Adrenal gland (tissue), 5 donors: ENCODE data around the gene BCL7A.

ENCODE experiments used
- POLR2A ChIP-seq, 2 donors: fragments of 450-650 bp; IDR thresholded peaks; one replicate each; pipeline ENCODE4 v1.6.1; 2017; ENCODE audit warnings: antibody characterized with exemption in 2 of 2, mild to moderate bottlenecking in 2 of 2, moderate library complexity in 1 of 2
- TF ChIP-seq, protein P1 (sequence below), 6 experiments: fragments of 450-650 bp in 4 of 6; fragments of 200-600 bp in 2 of 6; sonication (generic) in 1 of 6; IDR thresholded peaks; 1 replicate in 5 of 6; 2 replicates in 1 of 6; pipeline versions ENCODE4 v1.5.1 to v1.8.0; 2016 to 2021; ENCODE audit warnings: antibody characterized with exemption in 6 of 6, mild to moderate bottlenecking in 2 of 6, moderate library complexity in 1 of 6
- donor health status: DM: no; HTN: no; CAD: no.

DNA sequence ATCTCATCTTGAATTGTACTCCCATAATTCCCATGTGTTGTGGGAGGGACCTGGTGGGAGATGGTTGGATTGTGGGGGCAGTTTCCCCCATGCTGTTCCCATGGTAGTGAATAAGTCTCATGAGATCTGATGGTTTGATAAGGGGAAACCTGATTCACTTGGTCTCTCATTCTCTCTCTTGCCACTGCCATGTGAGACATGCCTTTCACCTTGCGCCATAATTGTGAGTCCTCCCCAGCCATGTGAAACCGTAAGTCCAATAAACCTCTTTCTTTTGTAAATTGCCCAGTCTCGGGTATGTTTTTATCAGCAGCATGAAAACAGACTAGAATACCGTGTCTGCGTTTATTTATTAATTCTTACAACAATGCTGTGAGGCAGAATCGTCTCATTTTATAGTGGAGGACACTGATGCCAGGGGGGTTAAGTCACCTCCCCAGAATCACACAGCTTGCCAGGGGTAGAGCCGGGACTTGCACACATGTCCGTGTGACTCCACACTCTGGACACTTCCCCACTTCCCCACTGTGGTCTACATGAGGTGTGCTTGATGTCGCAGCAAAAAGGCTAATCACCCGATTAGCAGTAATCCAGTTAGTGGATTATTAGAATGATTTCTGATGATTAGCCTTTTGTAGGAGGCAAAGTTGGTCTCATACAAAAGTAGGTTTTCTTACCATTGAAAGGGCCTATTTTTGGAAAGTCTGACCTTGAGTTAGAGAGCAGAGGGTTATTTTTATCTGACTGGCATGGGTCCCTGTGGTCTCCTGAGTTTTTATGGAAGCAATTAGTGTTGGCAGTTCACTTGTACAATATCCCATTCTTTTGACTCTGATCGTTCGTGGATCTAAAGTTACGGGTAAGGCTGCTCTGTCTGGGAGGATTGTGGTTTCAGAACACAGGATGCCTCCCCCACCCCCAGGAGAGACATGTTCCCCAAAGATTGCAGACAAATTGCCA is 47.4 kb upstream of the BCL7A start:
- TF ChIP-seq POLR2A (IDR thresholded peaks at IDR 0.05): no peak
- TF ChIP-seq, protein P1, sequence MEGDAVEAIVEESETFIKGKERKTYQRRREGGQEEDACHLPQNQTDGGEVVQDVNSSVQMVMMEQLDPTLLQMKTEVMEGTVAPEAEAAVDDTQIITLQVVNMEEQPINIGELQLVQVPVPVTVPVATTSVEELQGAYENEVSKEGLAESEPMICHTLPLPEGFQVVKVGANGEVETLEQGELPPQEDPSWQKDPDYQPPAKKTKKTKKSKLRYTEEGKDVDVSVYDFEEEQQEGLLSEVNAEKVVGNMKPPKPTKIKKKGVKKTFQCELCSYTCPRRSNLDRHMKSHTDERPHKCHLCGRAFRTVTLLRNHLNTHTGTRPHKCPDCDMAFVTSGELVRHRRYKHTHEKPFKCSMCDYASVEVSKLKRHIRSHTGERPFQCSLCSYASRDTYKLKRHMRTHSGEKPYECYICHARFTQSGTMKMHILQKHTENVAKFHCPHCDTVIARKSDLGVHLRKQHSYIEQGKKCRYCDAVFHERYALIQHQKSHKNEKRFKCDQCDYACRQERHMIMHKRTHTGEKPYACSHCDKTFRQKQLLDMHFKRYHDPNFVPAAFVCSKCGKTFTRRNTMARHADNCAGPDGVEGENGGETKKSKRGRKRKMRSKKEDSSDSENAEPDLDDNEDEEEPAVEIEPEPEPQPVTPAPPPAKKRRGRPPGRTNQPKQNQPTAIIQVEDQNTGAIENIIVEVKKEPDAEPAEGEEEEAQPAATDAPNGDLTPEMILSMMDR (IDR thresholded peaks at IDR 0.05): no peak
